ENCODE measurements around the gene ARHGEF11.

GRCh38 chr1:156928043-156928602 is 117.4 kb downstream of the ARHGEF11 start:
- TF ChIP-seq CTCF (IDR thresholded peaks at IDR 0.05) = no peak
- no peak for TF ChIP-seq POLR2AphosphoS5 (IDR thresholded peaks at IDR 0.05)
